Measurements from ENCODE around the gene AFAP1L2.

The AFAP1L2 gene

GRCh38 chr10:114311023-114311422 is 93.3 kb downstream of the AFAP1L2 start:
- TF ChIP-seq CSRNP3 (CRISPR knock-in tag; IDR thresholded peaks at IDR 0.05) (no peak), TSHZ2 (CRISPR knock-in tag; IDR thresholded peaks at IDR 0.05) (no peak), ZFP30 (CRISPR knock-in tag; IDR thresholded peaks at IDR 0.05) (no peak), SNAI2 (CRISPR knock-in tag; IDR thresholded peaks at IDR 0.05) (no peak), BACH2 (CRISPR knock-in tag; IDR thresholded peaks at IDR 0.05; ENCODE audit: borderline replicate concordance) (no peak), PATZ1 (CRISPR knock-in tag; IDR thresholded peaks at IDR 0.05; ENCODE audit: borderline replicate concordance) (no peak), CSDC2 (CRISPR knock-in tag; IDR thresholded peaks at IDR 0.05) (no peak), TOX (CRISPR knock-in tag; IDR thresholded peaks at IDR 0.05; ENCODE audit: borderline replicate concordance) (no peak), ARNTL (CRISPR knock-in tag; IDR thresholded peaks at IDR 0.05; ENCODE audit: borderline replicate concordance, low read depth) (no peak), ZC3H10 (CRISPR knock-in tag; IDR thresholded peaks at IDR 0.05) (no peak)
- ATAC-seq: no peak

- no peak for TF ChIP-seq RARB (CRISPR knock-in tag; IDR thresholded peaks at IDR 0.05)
- no peak for TF ChIP-seq ZFP3 (CRISPR knock-in tag; IDR thresholded peaks at IDR 0.05)
- no peak for TF ChIP-seq CSDC2 (CRISPR knock-in tag; IDR thresholded peaks at IDR 0.05)
- no peak for TF ChIP-seq PPARA (CRISPR knock-in tag; IDR thresholded peaks at IDR 0.05; ENCODE audit: borderline replicate concordance)
- TF ChIP-seq TSHZ2 (CRISPR knock-in tag; IDR thresholded peaks at IDR 0.05): no peak
- TF ChIP-seq SNAI2 (CRISPR knock-in tag; IDR thresholded peaks at IDR 0.05): no peak
- TF ChIP-seq ZNF565 (CRISPR knock-in tag; conservative IDR thresholded peaks at IDR 0.05; ENCODE audit: low read depth): no peak
- no peak for TF ChIP-seq OSR1 (CRISPR knock-in tag; IDR thresholded peaks at IDR 0.05)
- no peak for TF ChIP-seq CSRNP3 (CRISPR knock-in tag; IDR thresholded peaks at IDR 0.05)
- no peak for TF ChIP-seq TOX (CRISPR knock-in tag; IDR thresholded peaks at IDR 0.05; ENCODE audit: borderline replicate concordance)
- no peak for TF ChIP-seq GLIS3 (CRISPR knock-in tag; IDR thresholded peaks at IDR 0.05)
- no peak for TF ChIP-seq PATZ1 (CRISPR knock-in tag; IDR thresholded peaks at IDR 0.05; ENCODE audit: borderline replicate concordance)
- no peak for TF ChIP-seq TCF4 (CRISPR knock-in tag; IDR thresholded peaks at IDR 0.05; ENCODE audit: borderline replicate concordance)
- no peak for TF ChIP-seq ESRRG (CRISPR knock-in tag; IDR thresholded peaks at IDR 0.05)
- no peak for ATAC-seq
These were observed 94.0 kb downstream of the AFAP1L2 start for GRCh38 chr10:114310346-114310745.
